ENCODE results near the gene PDE1C. TPM values are rescaled to one million over a fixed set of nuclear protein-coding genes. Genes with fewer than 3 reads are reported as not detected.

The PDE1C gene
- total and polyA plus RNA-seq, 2 of the 4 experiments (the other 2 are of a cell fraction) = 14.2 to 61.5 TPM

GRCh38 chr7:31890198-31890597 lies 180.0 kb downstream of the PDE1C start:
- Histone ChIP-seq H3K4me2 (ENCODE audit: low read depth, low read length) (peak overlapping the region; percentile 76; the same call in 1 of the 2 replicates), H3K79me1 (ENCODE audit: low read depth in 1 of 2, low read length in 2 of 2) (peaks cover 10 to 16% of the 10 kb centered on the region in 2 experiments; a peak in 3 of 4 replicates), H2AK9ac (replicated peaks; ENCODE audit: low read depth, low read length, poor library complexity) (no peak overlapping the region), H2BK15ac (ENCODE audit: low read depth, low read length) (no peak overlapping the region), H3K9me1 (ENCODE audit: insufficient read depth, low read length) (peaks cover 3% of the 10 kb centered on the region; the same call in 1 of the 2 replicates), H3K4me3 (ENCODE audit: insufficient read depth, low read depth, low read length) (no peak overlapping the region), H3K23ac (ENCODE audit: low read depth, low read length) (0 out of 2 replicates have a peak overlapping the region, but pooled peaks have one; percentile 23), H2BK5ac (ENCODE audit: low read depth, low read length, poor library complexity, severe bottlenecking) (peak overlapping the region; percentile 62), H4K5ac (ENCODE audit: low read depth, low read length) (peak overlapping the region; percentile 12; the same call in 1 of the 2 replicates), H2AFZ (replicated peaks; ENCODE audit: low read length, poor library complexity) (no peak overlapping the region), H4K8ac (ENCODE audit: low read depth in 2 of 2, low read length in 2 of 2) (0 out of 4 replicates have a peak overlapping the region, but pooled peaks of 1 of the 2 experiments have one; percentile 35), H3K56ac (ENCODE audit: extremely low read depth, insufficient read depth, low read length) (no peak overlapping the region), H4K20me1 (ENCODE audit: insufficient read depth, low read length) (no peaks in the 10 kb centered on the region), H3K36me3 (ENCODE audit: control insufficient read depth, insufficient read depth, low read length) (no peaks in the 10 kb centered on the region), H2BK20ac (ENCODE audit: low read depth, low read length) (0 out of 2 replicates have a peak overlapping the region, but pooled peaks have one; percentile 71), H3K14ac (replicated peaks; ENCODE audit: low read depth, low read length) (peak overlapping the region; percentile 3; the same call in 1 of the 2 replicates), H3K9ac (ENCODE audit: low read depth, low read length) (no peak overlapping the region), H3K27me3 (ENCODE audit: control insufficient read depth, insufficient read depth, low read length) (no peaks in the 10 kb centered on the region), H2BK120ac (ENCODE audit: low read depth, low read length) (peak overlapping the region; percentile 39), H3K4ac (ENCODE audit: low read depth, low read length) (no peak overlapping the region), H3K4me1 (ENCODE audit: control insufficient read depth, insufficient read depth, low read length) (peaks cover 16% of the 10 kb centered on the region; the same call in 1 of the 2 replicates), H2AK5ac (ENCODE audit: low read depth, low read length) (no peak overlapping the region; the same call in 1 of the 2 replicates), H3K27ac (ENCODE audit: insufficient read depth, low read length) (peak overlapping the region; percentile 37; the same call in 1 of the 2 replicates), H3K9me3 (ENCODE audit: control insufficient read depth, insufficient read depth, low read length) (no peaks in the 10 kb centered on the region), H4K91ac (ENCODE audit: insufficient read depth, low read depth, low read length) (no peak overlapping the region), H3K18ac (ENCODE audit: low read depth, low read length) (peak overlapping the region; percentile 14; the same call in 1 of the 2 replicates)
- DNase-seq = peak; percentile 33
- dilution Hi-C loops (cut with HindIII; ENCODE audit: low sequenced_read_pairs, unreplicated experiment) (no loop called here), intact Hi-C loops (cut with micrococcal nuclease) (no loop called here), in situ Hi-C loops (cut with MboI; ENCODE audit: low sequenced_read_pairs) (no loop called here)
- ChIA-PET POLR2A (ENCODE audit: unreplicated experiment) (no interaction called here), CTCF (no interaction called here)
- no peak for TF ChIP-seq MAZ (IDR thresholded peaks at IDR 0.05; ENCODE audit: borderline replicate concordance, low read depth, low read length)
- TF ChIP-seq MXI1 (IDR thresholded peaks at IDR 0.05; ENCODE audit: borderline replicate concordance, low read depth, low read length) = 0 out of 2 replicates have a peak, but pooled peaks have one; percentile 33
- TF ChIP-seq FOS (IDR thresholded peaks at IDR 0.05; ENCODE audit: low read depth, low read length) = no peak
- TF ChIP-seq RFX5 (IDR thresholded peaks at IDR 0.05; ENCODE audit: low read depth, low read length) = no peak
- no peak for TF ChIP-seq RCOR1 (IDR thresholded peaks at IDR 0.05; ENCODE audit: insufficient replicate concordance, low read length)
- TF ChIP-seq CTCF (conservative IDR thresholded peaks at IDR 0.05; ENCODE audit: low read depth, low read length) = no peak
- 0 out of 2 replicates have a peak, but pooled peaks have one; percentile 22 for TF ChIP-seq BHLHE40 (IDR thresholded peaks at IDR 0.05; ENCODE audit: low read depth, low read length)
- TF ChIP-seq CHD1 (IDR thresholded peaks at IDR 0.05; ENCODE audit: low read depth, low read length) = no peak
- no peak for TF ChIP-seq SMC3 (IDR thresholded peaks at IDR 0.05; ENCODE audit: low read depth, low read length)
- TF ChIP-seq POLR2A (IDR thresholded peaks at IDR 0.05; ENCODE audit: low read depth, low read length) = no peak
- no peak for TF ChIP-seq NFE2L2 (IDR thresholded peaks at IDR 0.05; ENCODE audit: low read depth, low read length)
- no peak for TF ChIP-seq RAD21 (IDR thresholded peaks at IDR 0.05; ENCODE audit: low read length)
- peak; percentile 44; the same call in 1 of the 2 replicates for TF ChIP-seq CEBPB (IDR thresholded peaks at IDR 0.05; ENCODE audit: low read depth, low read length)
- no peak for TF ChIP-seq MAFK (IDR thresholded peaks at IDR 0.05; ENCODE audit: low read depth, low read length)
- no peak for TF ChIP-seq USF2 (IDR thresholded peaks at IDR 0.05; ENCODE audit: low read depth, low read length)
- BruUV-seq (replicated peaks) = no TSS peak
- WGBS, 2 experiments (ENCODE audit: extremely low coverage in 2 of 2, insufficient read length in 1 of 2) = no CpG with 5 or more reads among the region's 3 CpGs
- 0 out of 2 replicates have a peak, but pooled peaks have one; percentile 27 for ATAC-seq (ENCODE audit: low read depth)

Data from IMR-90 (cell line).